SK-N-SH treated with all-trans-retinoic acid at 6 μM for 48 hours (cell line): Measurements from ENCODE around the gene PCSK5.

Experiments used
- ESRRG ChIP-seq: fragments of 250-450 bp; sonication (Bioruptor Pico); IDR thresholded peaks from 2 replicates; pipeline ENCODE4 v1.6.1; 2021; ENCODE audit warnings: mild to moderate bottlenecking
- ISL1 ChIP-seq: fragments of 250-450 bp; sonication (Bioruptor Pico); IDR thresholded peaks from 2 replicates; pipeline ENCODE4 v2.1.2; 2022; ENCODE audit warnings: mild to moderate bottlenecking, moderate library complexity
- PATZ1 ChIP-seq: fragments of 250-450 bp; sonication (Bioruptor Pico); IDR thresholded peaks from 2 replicates; pipeline ENCODE4 v1.8.0; 2020; ENCODE audit warnings: mild to moderate bottlenecking, moderate library complexity, borderline replicate concordance
- PPARA ChIP-seq: fragments of 250-450 bp; sonication (Bioruptor Pico); IDR thresholded peaks from 2 replicates; pipeline ENCODE4 v1.5.0; 2020; ENCODE audit warnings: mild to moderate bottlenecking, borderline replicate concordance
- TCF4 ChIP-seq: fragments of 250-450 bp; sonication (Bioruptor Pico); IDR thresholded peaks from 2 replicates; pipeline ENCODE4 v1.8.0; 2021; ENCODE audit warnings: mild to moderate bottlenecking, moderate library complexity, borderline replicate concordance
- TOX ChIP-seq: fragments of 250-450 bp; sonication (Bioruptor Pico); IDR thresholded peaks from 2 replicates; pipeline ENCODE4 v1.8.0; 2021; ENCODE audit warnings: mild to moderate bottlenecking, moderate library complexity, borderline replicate concordance
- ZFP3 ChIP-seq: fragments of 250-450 bp; sonication (Bioruptor Pico); IDR thresholded peaks from 2 replicates; pipeline ENCODE4 v1.5.0; 2020; ENCODE audit warnings: mild to moderate bottlenecking, moderate library complexity
- ZFP30 ChIP-seq: fragments of 450-650 bp; formaldehyde crosslinking; IDR thresholded peaks from 2 replicates; pipeline ENCODE4 v1.5.0; 2022; ENCODE audit warnings: mild to moderate bottlenecking, moderate library complexity
- ZNF565 ChIP-seq: fragments of 450-650 bp; formaldehyde crosslinking; conservative IDR thresholded peaks from 2 replicates; pipeline ENCODE4 v1.5.0; 2020; ENCODE audit warnings: low read depth, mild to moderate bottlenecking, moderate library complexity
- ZNF8 ChIP-seq: fragments of 450-650 bp; formaldehyde crosslinking; IDR thresholded peaks from 2 replicates; pipeline ENCODE4 v1.5.0; 2020; ENCODE audit warnings: mild to moderate bottlenecking, moderate library complexity
- TF ChIP-seq, protein P1 (sequence below): fragments of 250-450 bp; sonication (Bioruptor Pico); IDR thresholded peaks from 2 replicates; pipeline ENCODE4 v1.8.0; 2021; ENCODE audit warnings: low read depth, mild to moderate bottlenecking, moderate library complexity, borderline replicate concordance

- TF ChIP-seq PATZ1 (CRISPR knock-in tag) (no peak), TCF4 (CRISPR knock-in tag) (no peak), ZFP3 (CRISPR knock-in tag) (no peak), PPARA (CRISPR knock-in tag) (no peak), ZFP30 (CRISPR knock-in tag) (no peak), ZNF565 (no peak), ESRRG (no peak), TOX (CRISPR knock-in tag) (no peak), ISL1 (no peak), ZNF8 (CRISPR knock-in tag) (no peak)
- TF ChIP-seq, protein P1, sequence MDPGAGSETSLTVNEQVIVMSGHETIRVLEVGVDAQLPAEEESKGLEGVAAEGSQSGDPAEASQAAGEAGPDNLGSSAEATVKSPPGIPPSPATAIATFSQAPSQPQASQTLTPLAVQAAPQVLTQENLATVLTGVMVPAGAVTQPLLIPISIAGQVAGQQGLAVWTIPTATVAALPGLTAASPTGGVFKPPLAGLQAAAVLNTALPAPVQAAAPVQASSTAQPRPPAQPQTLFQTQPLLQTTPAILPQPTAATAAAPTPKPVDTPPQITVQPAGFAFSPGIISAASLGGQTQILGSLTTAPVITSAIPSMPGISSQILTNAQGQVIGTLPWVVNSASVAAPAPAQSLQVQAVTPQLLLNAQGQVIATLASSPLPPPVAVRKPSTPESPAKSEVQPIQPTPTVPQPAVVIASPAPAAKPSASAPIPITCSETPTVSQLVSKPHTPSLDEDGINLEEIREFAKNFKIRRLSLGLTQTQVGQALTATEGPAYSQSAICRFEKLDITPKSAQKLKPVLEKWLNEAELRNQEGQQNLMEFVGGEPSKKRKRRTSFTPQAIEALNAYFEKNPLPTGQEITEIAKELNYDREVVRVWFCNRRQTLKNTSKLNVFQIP (CRISPR knock-in tag) = no peak
These were observed 379.3 kb downstream of the PCSK5 start for GRCh38 chr9:76269789-76270188.
